H9 (cell line): Measurements from ENCODE around the gene DNAAF5. TPM values are rescaled to one million over a fixed set of nuclear protein-coding genes. Genes with fewer than 3 reads are reported as not detected.
"Not testable (repeated sequence)": the region's sequence is repeated elsewhere in the genome, so short reads cannot be mapped to it uniquely, and the experiment has no call there.

Source experiments
- DNase-seq: peaks from one replicate; pipeline ENCODE4 v3.0.0-alpha.2; 2017
- H2AFZ ChIP-seq: one replicate; pipeline ENCODE4 v1.6.1; 2013; ENCODE audit warnings: mild to moderate bottlenecking, low read length, control low read depth, moderate library complexity
- H2AK5ac ChIP-seq: 2 replicates; pipeline ENCODE4 v1.6.1; 2013; ENCODE audit warnings: low read length, control low read depth, mixed read lengths; ENCODE audit not compliant: insufficient read length
- H2BK120ac ChIP-seq: one replicate; pipeline ENCODE4 v1.6.1; 2013; ENCODE audit warnings: low read depth, mild to moderate bottlenecking, low read length, control low read depth, inconsistent platforms; ENCODE audit not compliant: poor library complexity, severe bottlenecking
- H2BK12ac ChIP-seq: 2 replicates; pipeline ENCODE4 v1.6.1; 2013; ENCODE audit warnings: low read length, control low read depth, mixed read lengths, low read depth; ENCODE audit not compliant: insufficient read length
- H2BK15ac ChIP-seq: 2 replicates; pipeline ENCODE4 v1.6.1; 2013; ENCODE audit warnings: low read depth, low read length, control low read depth
- H2BK20ac ChIP-seq: one replicate; pipeline ENCODE4 v1.6.1; 2013; ENCODE audit warnings: low read depth, mild to moderate bottlenecking, low read length, control low read depth, inconsistent platforms; ENCODE audit not compliant: poor library complexity, severe bottlenecking
- H2BK5ac ChIP-seq: 2 replicates; pipeline ENCODE4 v1.6.1; 2013; ENCODE audit warnings: low read length, control low read depth, mixed read lengths; ENCODE audit not compliant: insufficient read length
- H3K14ac ChIP-seq: 2 replicates; pipeline ENCODE4 v1.6.1; 2013; ENCODE audit warnings: low read length, control low read depth; ENCODE audit not compliant: insufficient read depth
- H3K18ac ChIP-seq: 2 replicates; pipeline ENCODE4 v1.6.1; 2013; ENCODE audit warnings: low read depth, mild to moderate bottlenecking, mixed read lengths, low read length, control low read depth; ENCODE audit not compliant: insufficient read length
- H3K23ac ChIP-seq: 2 replicates; pipeline ENCODE4 v1.6.1; 2013; ENCODE audit warnings: low read length, control low read depth, mixed read lengths, low read depth; ENCODE audit not compliant: insufficient read length
- H3K23me2 ChIP-seq: 2 replicates; pipeline ENCODE4 v1.6.1; 2013; ENCODE audit warnings: low read depth, mild to moderate bottlenecking, mixed read lengths, low read length, control low read depth; ENCODE audit not compliant: insufficient read length, poor library complexity, severe bottlenecking
- H3K27ac ChIP-seq: 2 replicates; pipeline ENCODE4 v1.5.1; 2013; ENCODE audit warnings: low read length, control low read depth, mixed read lengths, low read depth; ENCODE audit not compliant: insufficient read length
- H3K27me3 ChIP-seq: 2 replicates; pipeline ENCODE4 v1.6.1; 2013; ENCODE audit warnings: low read length, control low read depth, inconsistent platforms; ENCODE audit not compliant: insufficient read depth
- H3K4ac ChIP-seq: 2 replicates; pipeline ENCODE4 v1.6.1; 2013; ENCODE audit warnings: low read depth, mild to moderate bottlenecking, control low read depth, inconsistent platforms, low read length, moderate library complexity
- H3K4me1 ChIP-seq: 2 replicates; pipeline ENCODE4 v1.6.1; 2013; ENCODE audit warnings: low read length, control low read depth, inconsistent platforms; ENCODE audit not compliant: insufficient read depth
- H3K4me2 ChIP-seq: 2 replicates; pipeline ENCODE4 v1.6.1; 2013; ENCODE audit warnings: low read length, control low read depth, mixed read lengths; ENCODE audit not compliant: insufficient read length, insufficient read depth
- H3K56ac ChIP-seq: 2 replicates; pipeline ENCODE4 v1.6.1; 2013; ENCODE audit warnings: low read depth, mild to moderate bottlenecking, mixed read lengths, low read length, control low read depth; ENCODE audit not compliant: insufficient read length
- H3K79me1 ChIP-seq: 2 replicates; pipeline ENCODE4 v1.6.1; 2013; ENCODE audit warnings: low read depth, mild to moderate bottlenecking, moderate library complexity, low read length, control low read depth, inconsistent platforms; ENCODE audit not compliant: insufficient read depth, poor library complexity, severe bottlenecking
- H3K79me2 ChIP-seq: 2 replicates; pipeline ENCODE4 v1.6.1; 2013; ENCODE audit warnings: low read length, control low read depth, inconsistent platforms; ENCODE audit not compliant: insufficient read depth
- H3K9ac ChIP-seq: 2 replicates; pipeline ENCODE4 v1.6.1; 2013; ENCODE audit warnings: low read length, control low read depth, mixed read lengths; ENCODE audit not compliant: insufficient read length; ENCODE audit errors: extremely low read depth
- H3K9me3 ChIP-seq: one replicate; pipeline ENCODE4 v1.6.1; 2013; ENCODE audit warnings: low read depth, low read length, inconsistent platforms; ENCODE audit not compliant: control insufficient read depth
- H3T11ph ChIP-seq: one replicate; pipeline ENCODE4 v1.6.1; 2013; ENCODE audit warnings: mild to moderate bottlenecking, low read length, control low read depth, inconsistent platforms
- H4K20me1 ChIP-seq: one replicate; pipeline ENCODE4 v1.6.1; 2013; ENCODE audit not compliant: control insufficient read depth, insufficient read length, insufficient read depth
- H4K5ac ChIP-seq: 2 replicates; pipeline ENCODE4 v1.6.1; 2013; ENCODE audit warnings: low read depth, mild to moderate bottlenecking, mixed read lengths, low read length, control low read depth; ENCODE audit not compliant: insufficient read length
- H4K8ac ChIP-seq: replicated peaks from 2 replicates; pipeline ENCODE4 v1.6.1; 2013; ENCODE audit warnings: low read length, control low read depth, mixed read lengths, low read depth; ENCODE audit not compliant: insufficient read length
- H4K91ac ChIP-seq: 2 replicates; pipeline ENCODE4 v1.6.1; 2013; ENCODE audit warnings: low read depth, mild to moderate bottlenecking, moderate library complexity, mixed read lengths, low read length, control low read depth; ENCODE audit not compliant: insufficient read length
- H3K27ac Mint-ChIP-seq, 3 experiments: 2 replicates in 2 of 3; 3 replicates in 1 of 3; pipeline ENCODE4 v1.8.0; 2020 to 2021; ENCODE audit warnings: mixed read lengths in 3 of 3, mild to moderate bottlenecking in 1 of 3, moderate library complexity in 1 of 3
- H3K27me3 Mint-ChIP-seq: 2 replicates; pipeline ENCODE4 v1.8.0; 2021; ENCODE audit warnings: low read depth, mild to moderate bottlenecking, moderate library complexity, mixed read lengths
- H3K36me3 Mint-ChIP-seq, 3 experiments: 2 replicates in 2 of 3; 3 replicates in 1 of 3; pipeline ENCODE4 v1.8.0; 2020 to 2021; ENCODE audit warnings: low read depth in 3 of 3, mixed read lengths in 3 of 3; ENCODE audit not compliant: insufficient read depth in 1 of 3
- H3K4me1 Mint-ChIP-seq, 2 experiments: 2 replicates each; pipeline ENCODE4 v1.8.0; 2020; ENCODE audit warnings: mixed read lengths in 2 of 2
- H3K4me3 Mint-ChIP-seq, 2 experiments: 2 replicates in 1 of 2; 3 replicates in 1 of 2; pipeline ENCODE4 v1.8.0; 2020 to 2021; ENCODE audit warnings: mild to moderate bottlenecking in 2 of 2, mixed read lengths in 2 of 2, moderate library complexity in 1 of 2
- H3K9me3 Mint-ChIP-seq, 2 experiments: 2 replicates in 1 of 2; 3 replicates in 1 of 2; pipeline ENCODE4 v1.8.0; 2020; ENCODE audit warnings: mild to moderate bottlenecking in 2 of 2, mixed read lengths in 2 of 2, moderate library complexity in 1 of 2
- CTCF ChIP-seq: fragments of 200-600 bp; sonication (generic); conservative IDR thresholded peaks from 3 replicates; pipeline ENCODE4 v1.8.0; 2021; ENCODE audit warnings: antibody characterized with exemption, mild to moderate bottlenecking
- WGBS: extraction: QIAGEN DNeasy Blood & Tissue Kit; methylation state at CpG from one replicate; pipeline ENCODE4 v1.1.7; 2013; ENCODE audit warnings: missing lambda C conversion rate, low lambda C conversion rate, mixed read lengths; ENCODE audit not compliant: insufficient read length; ENCODE audit errors: extremely low coverage; 5-methylcytosine and 5-hydroxymethylcytosine counted together
- total RNA-seq: library from RNA; stranded (reverse); gene quantifications from 2 replicates; pipeline ENCODE4 v1.2.1, GENCODE V29; 2021

DNAAF5 gene
- total RNA-seq, 1 experiment from 2014 or later: 43.5 TPM

- H3K9me3 Mint-ChIP-seq: peaks cover 4 to 5% of the 10 kb centered on the region in 2 experiments
- no peak overlapping the region for H3K56ac ChIP-seq
- H3K23ac ChIP-seq: no peak overlapping the region
- H3K9me3 ChIP-seq: no peaks in the 10 kb centered on the region
- H3K4ac ChIP-seq: no peak overlapping the region
- H2BK12ac ChIP-seq: no peak overlapping the region
- no peak overlapping the region for H3K4me2 ChIP-seq
- no peaks in the 10 kb centered on the region; the same call in 1 of the 2 replicates for H3K27me3 Mint-ChIP-seq
- no peak overlapping the region for H4K91ac ChIP-seq
- no peaks in the 10 kb centered on the region for H3K4me1 ChIP-seq
- no peaks in the 10 kb centered on the region for H3K23me2 ChIP-seq
- H3K36me3 Mint-ChIP-seq: peaks cover 3 to 11% (median 7%) of the 10 kb centered on the region in 3 experiments; a peak in 5 of 7 replicates
- H2BK20ac ChIP-seq: no peak overlapping the region
- H3K79me2 ChIP-seq: no peaks in the 10 kb centered on the region
- no peak for DNase-seq
- H3K9ac ChIP-seq: no peak overlapping the region
- H3K4me3 Mint-ChIP-seq: no peak overlapping the region
- no peak overlapping the region for H4K5ac ChIP-seq
- no peak overlapping the region for H2AK5ac ChIP-seq
- no peak overlapping the region for H3K18ac ChIP-seq
- no peak overlapping the region for H2BK15ac ChIP-seq
- TF ChIP-seq CTCF: no peak
- no peak overlapping the region for H3T11ph ChIP-seq
- no peaks in the 10 kb centered on the region for H3K79me1 ChIP-seq
- H3K4me1 Mint-ChIP-seq: no peaks in the 10 kb centered on the region
- H3K14ac ChIP-seq: no peak overlapping the region; the same call in 1 of the 2 replicates
- no peak overlapping the region for H4K8ac ChIP-seq
- H3K27ac ChIP-seq: no peak overlapping the region
- no peaks in the 10 kb centered on the region for H4K20me1 ChIP-seq
- no CpG with 5 or more reads among the region's 31 CpGs for WGBS
- H2AFZ ChIP-seq: no peak overlapping the region
- no peak overlapping the region for H3K27ac Mint-ChIP-seq
- H2BK120ac ChIP-seq: no peak overlapping the region
- H2BK5ac ChIP-seq: no peak overlapping the region
- no peaks in the 10 kb centered on the region for H3K27me3 ChIP-seq
Observed at GRCh38 chr7:794671-795329, 68.3 kb downstream of the DNAAF5 start.

GRCh38 chr7:796434-797169, 70.1 kb downstream of the DNAAF5 start:
- not testable (repeated sequence) for H2BK120ac ChIP-seq, H3K23ac ChIP-seq, H3K27ac Mint-ChIP-seq, H3K9me3 Mint-ChIP-seq, H3K4ac ChIP-seq, H3K56ac ChIP-seq, DNase-seq, H3K4me1 Mint-ChIP-seq, H3K27ac ChIP-seq, H3K27me3 ChIP-seq, H3K9me3 ChIP-seq, H3K4me1 ChIP-seq, H2AFZ ChIP-seq, H2BK20ac ChIP-seq, H2AK5ac ChIP-seq, H4K8ac ChIP-seq, H3K23me2 ChIP-seq, H3K79me1 ChIP-seq, H4K20me1 ChIP-seq, H2BK5ac ChIP-seq, H3K79me2 ChIP-seq, H3K9ac ChIP-seq, H3T11ph ChIP-seq, H4K5ac ChIP-seq, H3K4me2 ChIP-seq, H3K14ac ChIP-seq, H4K91ac ChIP-seq, H3K4me3 Mint-ChIP-seq, H3K36me3 Mint-ChIP-seq, H3K18ac ChIP-seq, H3K27me3 Mint-ChIP-seq, H2BK15ac ChIP-seq, H2BK12ac ChIP-seq
- WGBS: no CpG with 5 or more reads among the region's 10 CpGs
